ENCODE results near the gene DNAJC1. TPM values are rescaled to one million over a fixed set of nuclear protein-coding genes. Genes with fewer than 3 reads are reported as not detected.

The DNAJC1 gene
- 25.8 and 96.7 TPM in 2 replicates for total RNA-seq (ENCODE audit: low replicate concordance)

GRCh38 chr10:22003177-22003963 is at the start of gene DNAJC1:
Gene DNAJC1 (minus strand): TSS chr10:22003730. CDS start chr10:22003434, 296 bp downstream.
- TF ChIP-seq CTCF (IDR thresholded peaks at IDR 0.05; ENCODE audit: insufficient read depth, low read length): no peak
- DNase-seq (ENCODE audit: low read depth): peak; percentile 90
- peak within 1 kb of the TSS; percentile 90 for H3K4me3 ChIP-seq (ENCODE audit: low read depth, low read length)

- H3K4me3 ChIP-seq (ENCODE audit: low read depth, low read length): no peak overlapping the region
- no peak for TF ChIP-seq CTCF (IDR thresholded peaks at IDR 0.05; ENCODE audit: insufficient read depth, low read length)
- DNase-seq (ENCODE audit: low read depth): no peak
These were observed 49.5 kb upstream of the DNAJC1 start for GRCh38 chr10:22053048-22053447.

- no peak for DNase-seq (ENCODE audit: low read depth)
- no peak overlapping the region for H3K4me3 ChIP-seq (ENCODE audit: low read depth, low read length)
- TF ChIP-seq CTCF (IDR thresholded peaks at IDR 0.05; ENCODE audit: insufficient read depth, low read length): no peak
These were observed 46.1 kb upstream of the DNAJC1 start for GRCh38 chr10:22049635-22050034.

GRCh38 chr10:22047812-22048211 is 44.3 kb upstream of the DNAJC1 start:
- no peak overlapping the region for H3K4me3 ChIP-seq (ENCODE audit: low read depth, low read length)
- no peak for DNase-seq (ENCODE audit: low read depth)
- TF ChIP-seq CTCF (IDR thresholded peaks at IDR 0.05; ENCODE audit: insufficient read depth, low read length): no peak

- TF ChIP-seq CTCF (IDR thresholded peaks at IDR 0.05; ENCODE audit: insufficient read depth, low read length): no peak
- no peak for DNase-seq (ENCODE audit: low read depth)
- H3K4me3 ChIP-seq (ENCODE audit: low read depth, low read length): no peak overlapping the region
These were observed 39.8 kb upstream of the DNAJC1 start for GRCh38 chr10:22043327-22043633.

- peak; percentile 3 for DNase-seq (ENCODE audit: low read depth)
- no peak overlapping the region for H3K4me3 ChIP-seq (ENCODE audit: low read depth, low read length)
- TF ChIP-seq CTCF (IDR thresholded peaks at IDR 0.05; ENCODE audit: insufficient read depth, low read length): no peak
These were observed 39.2 kb upstream of the DNAJC1 start for GRCh38 chr10:22042557-22043326.

Data from fibroblast of the aortic adventitia (primary cell).